GM12872 (cell line): ENCODE measurements around the gene FGF11.

Experiments used
- TF ChIP-seq, protein P1 (sequence below): IDR thresholded peaks from 3 replicates; pipeline ENCODE4 v1.5.1; 2011; ENCODE audit warnings: low read depth, mild to moderate bottlenecking, low read length, moderate library complexity; ENCODE audit not compliant: insufficient read depth

FGF11 gene

DNA sequence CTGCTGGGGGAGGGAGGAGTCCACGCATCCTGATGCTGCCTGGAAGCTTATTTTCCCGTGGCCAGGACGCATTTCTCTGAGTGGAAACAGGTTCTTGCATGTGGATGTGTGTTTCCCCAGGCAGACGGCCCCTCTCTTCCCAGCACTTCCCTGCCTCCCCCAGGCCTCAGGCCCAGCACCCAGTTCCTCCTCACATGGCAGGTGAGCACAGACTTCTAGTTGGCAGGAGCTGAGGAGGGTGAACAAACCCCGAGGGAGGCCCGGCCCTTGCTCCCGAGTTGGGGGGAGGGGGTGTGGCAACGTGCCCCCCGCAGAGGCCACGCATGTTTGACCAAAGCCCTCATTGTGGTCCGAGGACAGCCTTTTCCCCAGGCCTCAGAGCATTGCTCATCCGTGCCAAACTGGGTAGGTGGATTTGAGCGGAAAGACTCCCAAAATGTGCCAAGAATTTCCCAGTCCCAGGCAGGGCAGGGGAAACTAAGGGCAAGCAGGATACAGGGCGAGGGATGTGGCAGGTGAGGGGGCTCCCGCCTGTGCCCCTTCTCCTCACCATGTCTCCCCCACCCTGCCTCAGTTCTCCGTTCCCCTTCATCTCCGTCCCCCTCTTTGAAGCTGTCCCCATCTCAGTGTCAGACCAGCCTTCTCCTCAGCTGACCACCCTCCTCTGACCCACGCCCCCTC, 20.7 kb upstream of the FGF11 start:
- TF ChIP-seq, protein P1, sequence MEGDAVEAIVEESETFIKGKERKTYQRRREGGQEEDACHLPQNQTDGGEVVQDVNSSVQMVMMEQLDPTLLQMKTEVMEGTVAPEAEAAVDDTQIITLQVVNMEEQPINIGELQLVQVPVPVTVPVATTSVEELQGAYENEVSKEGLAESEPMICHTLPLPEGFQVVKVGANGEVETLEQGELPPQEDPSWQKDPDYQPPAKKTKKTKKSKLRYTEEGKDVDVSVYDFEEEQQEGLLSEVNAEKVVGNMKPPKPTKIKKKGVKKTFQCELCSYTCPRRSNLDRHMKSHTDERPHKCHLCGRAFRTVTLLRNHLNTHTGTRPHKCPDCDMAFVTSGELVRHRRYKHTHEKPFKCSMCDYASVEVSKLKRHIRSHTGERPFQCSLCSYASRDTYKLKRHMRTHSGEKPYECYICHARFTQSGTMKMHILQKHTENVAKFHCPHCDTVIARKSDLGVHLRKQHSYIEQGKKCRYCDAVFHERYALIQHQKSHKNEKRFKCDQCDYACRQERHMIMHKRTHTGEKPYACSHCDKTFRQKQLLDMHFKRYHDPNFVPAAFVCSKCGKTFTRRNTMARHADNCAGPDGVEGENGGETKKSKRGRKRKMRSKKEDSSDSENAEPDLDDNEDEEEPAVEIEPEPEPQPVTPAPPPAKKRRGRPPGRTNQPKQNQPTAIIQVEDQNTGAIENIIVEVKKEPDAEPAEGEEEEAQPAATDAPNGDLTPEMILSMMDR, result no peak

DNA sequence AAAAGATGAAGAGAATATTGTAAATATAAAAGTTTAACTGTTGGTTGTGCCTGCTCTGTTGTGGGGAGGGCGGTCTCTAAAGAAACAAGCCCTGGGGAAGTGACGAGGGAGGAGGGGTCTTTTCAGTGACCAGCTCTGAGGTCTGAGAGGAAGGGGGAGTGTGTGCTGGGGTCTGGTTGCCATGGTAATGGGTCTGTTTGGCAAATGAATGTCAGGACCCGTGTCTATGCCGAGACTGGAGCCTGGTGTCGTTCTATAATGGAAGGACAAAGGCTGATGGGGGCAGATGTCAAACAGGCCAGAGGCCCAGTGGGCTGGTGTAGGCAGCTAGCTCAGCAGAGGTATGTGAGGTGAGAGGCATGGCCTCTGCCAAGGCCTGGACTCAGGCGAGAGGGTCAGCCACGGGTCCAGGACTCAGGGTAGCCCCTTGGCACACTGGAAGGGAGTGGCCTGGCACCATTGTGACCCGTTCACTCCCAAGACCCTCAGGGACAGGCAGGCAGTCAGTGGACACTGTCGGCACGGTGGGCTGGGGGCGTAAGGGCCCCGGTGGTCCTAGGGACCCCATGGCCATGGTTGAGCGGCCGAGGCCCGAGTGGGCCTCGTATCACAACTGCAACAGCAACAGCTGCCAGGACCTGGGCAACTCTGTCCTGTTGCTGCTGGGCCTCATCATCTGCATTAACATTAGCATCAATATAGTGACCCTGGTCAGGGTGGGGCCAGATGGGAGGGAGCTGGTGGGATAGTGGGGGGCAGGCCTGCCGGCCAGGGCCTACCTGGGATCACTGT, 19.3 kb upstream of the FGF11 start, which contains the start of gene SPEM1:
Gene SPEM1 (plus strand): TSS at position 506 of the 792 bp plus-strand sequence. CDS start 61 bp downstream, at position 567.
- TF ChIP-seq, protein P1, result no peak

DNA sequence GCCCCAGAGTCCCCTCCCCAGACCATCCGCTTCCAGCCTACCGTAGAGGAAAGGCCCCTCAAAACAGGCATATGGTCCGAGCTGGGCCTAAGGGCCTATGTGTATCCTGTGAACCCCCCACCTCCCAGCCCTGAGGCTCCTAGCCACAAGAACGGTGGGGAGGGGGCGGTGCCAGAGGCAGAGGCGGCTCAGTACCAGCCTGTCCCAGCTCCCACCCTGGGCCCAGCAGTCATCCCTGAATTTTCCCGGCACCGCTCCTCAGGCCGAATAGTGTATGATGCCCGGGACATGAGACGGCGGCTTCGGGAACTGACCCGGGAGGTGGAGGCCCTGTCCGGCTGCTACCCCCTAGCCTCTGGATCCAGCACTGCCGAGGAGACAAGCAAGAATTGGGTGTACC, 18.1 kb upstream of the FGF11 start:
- TF ChIP-seq, protein P1, result no peak

DNA sequence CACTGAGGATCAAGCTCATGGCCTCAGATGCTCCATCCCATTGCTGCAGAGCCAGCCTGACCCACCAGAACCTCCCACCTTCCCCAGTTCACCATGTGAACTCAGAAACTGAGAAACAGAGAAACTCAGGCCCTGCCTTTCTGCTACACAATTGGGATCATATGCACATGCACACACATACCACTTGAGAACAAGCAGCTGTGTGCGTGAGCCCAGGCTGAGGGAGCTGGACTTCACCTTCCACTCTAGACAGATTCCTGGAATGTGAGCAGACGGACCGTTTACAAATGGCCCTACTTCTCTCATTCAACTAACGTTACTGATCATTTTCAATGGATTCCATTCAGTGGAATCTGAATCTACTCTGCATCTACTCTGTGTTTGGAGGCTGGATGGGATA, 15.6 kb upstream of the FGF11 start:
- TF ChIP-seq, protein P1, result no peak

DNA sequence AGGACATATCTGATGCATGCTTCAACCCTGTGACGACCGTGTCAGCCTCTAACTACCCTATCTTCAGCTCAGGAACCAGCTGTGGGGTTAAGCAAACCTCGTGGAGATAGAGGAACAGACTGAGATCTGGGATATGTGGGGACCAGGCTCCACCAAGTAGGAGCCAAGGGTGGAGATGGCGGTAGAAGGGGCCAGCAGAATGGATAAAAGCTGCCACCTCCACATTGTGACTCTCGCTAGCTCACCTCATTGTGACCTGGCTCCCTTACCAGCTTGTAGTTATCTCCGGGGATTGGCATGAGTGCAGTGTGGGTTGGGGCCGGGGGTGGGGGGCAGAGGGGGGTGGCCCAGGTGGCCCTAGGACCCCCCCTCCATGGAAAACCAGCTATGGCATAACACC, 14.0 kb upstream of the FGF11 start, which contains the start of gene SPEM2:
Gene SPEM2 (plus strand): TSS at position 301 of the 400 bp plus-strand sequence. CDS start 73 bp downstream, at position 374.
- TF ChIP-seq, protein P1, result no peak

DNA sequence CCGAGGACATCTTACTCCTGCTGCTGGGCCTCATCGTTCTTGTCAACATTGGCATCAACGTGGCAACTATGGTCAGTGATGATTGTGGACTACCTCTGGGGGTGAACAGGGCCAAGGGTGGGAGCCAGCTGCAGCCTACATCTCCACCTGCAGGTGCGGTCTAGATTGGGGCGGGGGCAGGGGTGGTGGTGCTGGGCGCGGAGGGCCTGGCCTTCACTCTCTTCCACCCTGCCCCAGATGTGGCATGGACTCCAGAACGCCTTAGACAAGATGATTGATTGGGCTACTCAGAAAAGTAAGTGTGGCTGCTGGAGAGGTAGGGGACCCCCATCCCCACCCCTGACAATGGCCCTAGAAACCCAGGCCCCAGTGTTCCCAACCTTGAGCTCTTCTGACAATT, 13.6 kb upstream of the FGF11 start:
- TF ChIP-seq, protein P1, result no peak

DNA sequence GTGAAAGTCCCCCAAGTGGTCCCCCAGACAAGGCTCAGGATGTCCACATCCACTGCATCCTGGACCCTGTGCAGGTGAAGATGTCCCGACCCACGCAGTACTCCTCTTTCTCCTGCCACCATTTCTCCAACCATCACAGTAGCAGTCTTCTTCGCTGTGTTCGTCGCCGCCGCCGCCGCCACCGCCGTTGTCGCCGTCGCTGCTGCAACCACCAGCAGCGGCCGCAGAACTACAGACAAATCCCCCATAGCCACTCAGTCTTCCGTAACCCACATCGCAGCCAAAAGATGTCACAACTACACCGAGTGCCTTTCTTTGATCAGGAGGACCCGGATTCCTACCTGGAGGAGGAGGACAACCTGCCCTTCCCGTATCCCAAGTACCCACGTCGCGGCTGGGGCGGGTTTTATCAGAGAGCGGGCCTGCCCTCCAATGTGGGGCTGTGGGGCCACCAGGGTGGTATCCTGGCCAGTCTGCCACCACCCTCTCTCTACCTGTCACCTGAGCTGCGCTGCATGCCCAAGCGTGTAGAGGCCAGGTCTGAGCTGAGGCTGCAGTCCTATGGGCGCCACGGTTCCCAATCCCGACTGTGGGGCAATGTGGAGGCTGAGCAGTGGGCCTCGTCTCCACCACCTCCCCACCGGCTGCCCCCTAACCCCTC, 13.0 kb upstream of the FGF11 start:
- TF ChIP-seq, protein P1, result no peak
